Activated naive CD8-positive, alpha-beta T cell treated with anti-CD3 and anti-CD28 coated beads, Interleukin-2, amount 10 ng/mL, durations not matched to agents 7 days and 5 days (primary cell): Measurements from ENCODE around the gene PPM1B. TPM values are rescaled to one million over a fixed set of nuclear protein-coding genes. Genes with fewer than 3 reads are reported as not detected.

ENCODE experiments used
- ATAC-seq: fragments of 150-1000 bp; cut with Tn5 transposase; one replicate; pipeline ENCODE4 v1.10.0; 2021; ENCODE audit warnings: low read depth, moderate library complexity
- POLR2A ChIA-PET: fragments of 350-600 bp; sonication (Branson Sonifier 250); formaldehyde crosslinking; loops from one replicate; lab custom pipeline; 2021; ENCODE audit warnings: antibody characterized with exemption; lab: Charles Lee
- DNase-seq: peaks from one replicate; pipeline ENCODE4 v3.0.0; 2021
- H3K27ac Mint-ChIP-seq: one replicate; pipeline ENCODE4 v1.8.0; 2022; ENCODE audit warnings: mild to moderate bottlenecking, mixed read lengths
- H3K27me3 Mint-ChIP-seq: one replicate; pipeline ENCODE4 v1.8.0; 2022; ENCODE audit warnings: mild to moderate bottlenecking, moderate library complexity, mixed read lengths
- H3K36me3 Mint-ChIP-seq: one replicate; pipeline ENCODE4 v1.8.0; 2021; ENCODE audit warnings: mild to moderate bottlenecking, mixed read lengths
- H3K4me1 Mint-ChIP-seq: one replicate; pipeline ENCODE4 v1.8.0; 2021; ENCODE audit warnings: mixed read lengths
- H3K4me3 Mint-ChIP-seq: one replicate; pipeline ENCODE4 v1.8.0; 2022; ENCODE audit warnings: mild to moderate bottlenecking, moderate library complexity, mixed read lengths
- H3K9me3 Mint-ChIP-seq: one replicate; pipeline ENCODE4 v1.8.0; 2021; ENCODE audit warnings: mixed read lengths
- total RNA-seq, 2 experiments: library from RNA; stranded (reverse); gene quantifications; one replicate each; pipeline ENCODE4 v1.2.3, GENCODE V29; 2021

PPM1B gene
- total RNA-seq, 2 experiments from 2014 or later: 59.3 to 60.4 TPM

GRCh38 chr2:44137872-44138551, 30.7 kb upstream of the PPM1B start:
- ATAC-seq (no peak), DNase-seq (no peak)
- POLR2A ChIA-PET: no interaction called here
- peaks cover 3% of the 10 kb centered on the region for H3K4me1 Mint-ChIP-seq
- H3K9me3 Mint-ChIP-seq: peaks cover 1% of the 10 kb centered on the region
- H3K27ac Mint-ChIP-seq: no peak overlapping the region
- no peak overlapping the region for H3K4me3 Mint-ChIP-seq
- peaks cover 17% of the 10 kb centered on the region for H3K27me3 Mint-ChIP-seq
- H3K36me3 Mint-ChIP-seq: peaks cover 3% of the 10 kb centered on the region

GRCh38 chr2:44139741-44140140, 28.9 kb upstream of the PPM1B start:
- ATAC-seq (no peak), DNase-seq (no peak)
- Mint-ChIP-seq H3K4me1 (peaks cover 3% of the 10 kb centered on the region), H3K4me3 (no peak overlapping the region), H3K36me3 (no peaks in the 10 kb centered on the region), H3K27ac (no peak overlapping the region), H3K27me3 (peaks cover 17% of the 10 kb centered on the region), H3K9me3 (no peaks in the 10 kb centered on the region)
- POLR2A ChIA-PET: no interaction called here

- peaks cover 14% of the 10 kb centered on the region for H3K27me3 Mint-ChIP-seq
- peaks cover 2% of the 10 kb centered on the region for H3K9me3 Mint-ChIP-seq
- POLR2A ChIA-PET: no interaction called here
- peaks cover 3% of the 10 kb centered on the region for H3K4me1 Mint-ChIP-seq
- no peak overlapping the region for H3K4me3 Mint-ChIP-seq
- H3K36me3 Mint-ChIP-seq: peaks cover 2% of the 10 kb centered on the region
- no peak overlapping the region for H3K27ac Mint-ChIP-seq
- no peak for DNase-seq
- ATAC-seq: no peak
Measured at GRCh38 chr2:44142306-44142705, 26.4 kb upstream of the PPM1B start.

GRCh38 chr2:44143701-44144100, 25.0 kb upstream of the PPM1B start:
- ATAC-seq: no peak
- Mint-ChIP-seq H3K27ac (no peak overlapping the region), H3K4me1 (peaks cover 3% of the 10 kb centered on the region), H3K9me3 (peaks cover 2% of the 10 kb centered on the region), H3K36me3 (peaks cover 2% of the 10 kb centered on the region), H3K4me3 (no peak overlapping the region), H3K27me3 (peaks cover 7% of the 10 kb centered on the region)
- DNase-seq: no peak
- POLR2A ChIA-PET: no interaction called here

GRCh38 chr2:44148999-44149398, 19.7 kb upstream of the PPM1B start:
- ATAC-seq: no peak
- POLR2A ChIA-PET: no interaction called here
- Mint-ChIP-seq H3K4me3 (no peak overlapping the region), H3K9me3 (peaks cover 2% of the 10 kb centered on the region), H3K4me1 (no peaks in the 10 kb centered on the region), H3K27ac (no peak overlapping the region), H3K36me3 (peaks cover 2% of the 10 kb centered on the region), H3K27me3 (peaks cover 4% of the 10 kb centered on the region)
- no peak for DNase-seq

GRCh38 chr2:44150473-44150872, 18.2 kb upstream of the PPM1B start:
- Mint-ChIP-seq H3K27me3 (peaks cover 3% of the 10 kb centered on the region), H3K27ac (no peak overlapping the region), H3K36me3 (peaks cover 2% of the 10 kb centered on the region), H3K4me3 (no peak overlapping the region), H3K4me1 (no peaks in the 10 kb centered on the region), H3K9me3 (peaks cover 2% of the 10 kb centered on the region)
- DNase-seq (no peak), ATAC-seq (no peak)
- POLR2A ChIA-PET: interaction anchor here (0.8 kb wide), 1 partner anchor 18 kb away, joined by 3 read pairs; the partner anchor contains the start of gene PPM1B

- peaks cover 3% of the 10 kb centered on the region for H3K27me3 Mint-ChIP-seq
- no peak overlapping the region for H3K27ac Mint-ChIP-seq
- no peak for DNase-seq
- no peaks in the 10 kb centered on the region for H3K36me3 Mint-ChIP-seq
- H3K4me1 Mint-ChIP-seq: no peaks in the 10 kb centered on the region
- H3K9me3 Mint-ChIP-seq: no peaks in the 10 kb centered on the region
- ATAC-seq: no peak
- H3K4me3 Mint-ChIP-seq: no peak overlapping the region
- POLR2A ChIA-PET: no interaction called here
Measured at GRCh38 chr2:44152865-44153669, 15.6 kb upstream of the PPM1B start.

- Mint-ChIP-seq H3K27me3 (no peaks in the 10 kb centered on the region), H3K4me1 (no peaks in the 10 kb centered on the region), H3K36me3 (no peaks in the 10 kb centered on the region), H3K9me3 (no peaks in the 10 kb centered on the region), H3K27ac (no peak overlapping the region), H3K4me3 (no peak overlapping the region)
- ATAC-seq (no peak), DNase-seq (no peak)
- POLR2A ChIA-PET: no interaction called here
Measured at GRCh38 chr2:44155666-44156446, 12.8 kb upstream of the PPM1B start.

- no peak for ATAC-seq
- Mint-ChIP-seq H3K4me1 (peaks cover 8% of the 10 kb centered on the region), H3K27me3 (peaks cover 3% of the 10 kb centered on the region), H3K27ac (no peak overlapping the region), H3K36me3 (peaks cover 4% of the 10 kb centered on the region), H3K4me3 (no peak overlapping the region), H3K9me3 (peaks cover 3% of the 10 kb centered on the region)
- POLR2A ChIA-PET: no interaction called here
- DNase-seq: no peak
Measured at GRCh38 chr2:44163777-44164176, 4.9 kb upstream of the PPM1B start.

GRCh38 chr2:44164617-44165016, 4.1 kb upstream of the PPM1B start:
- no peak overlapping the region for H3K4me3 Mint-ChIP-seq
- POLR2A ChIA-PET: no interaction called here
- no peak overlapping the region for H3K27ac Mint-ChIP-seq
- H3K36me3 Mint-ChIP-seq: peaks cover 4% of the 10 kb centered on the region
- DNase-seq (no peak), ATAC-seq (no peak)
- peaks cover 3% of the 10 kb centered on the region for H3K27me3 Mint-ChIP-seq
- peaks cover 3% of the 10 kb centered on the region for H3K9me3 Mint-ChIP-seq
- peaks cover 8% of the 10 kb centered on the region for H3K4me1 Mint-ChIP-seq

- Mint-ChIP-seq H3K9me3 (peaks cover 3% of the 10 kb centered on the region), H3K4me3 (no peak overlapping the region), H3K27ac (no peak overlapping the region), H3K27me3 (peaks cover 3% of the 10 kb centered on the region), H3K4me1 (peaks cover 15% of the 10 kb centered on the region), H3K36me3 (peaks cover 8% of the 10 kb centered on the region)
- POLR2A ChIA-PET: no interaction called here
- ATAC-seq (no peak), DNase-seq (no peak)
Measured at GRCh38 chr2:44166096-44166495, 2.6 kb upstream of the PPM1B start.

GRCh38 chr2:44167311-44167907, 1.3 kb upstream of the PPM1B start:
- POLR2A ChIA-PET: interaction anchor here (0.5 to 3.5 kb wide), 7 partner anchors 8 to 194 kb away, joined by 3 to 31 read pairs (median 5); partner anchors contain the start of genes CAMKMT and PREPL
- ATAC-seq (no peak), DNase-seq (no peak)
- Mint-ChIP-seq H3K9me3 (peaks cover 3% of the 10 kb centered on the region), H3K27ac (peak overlapping the region; percentile 98), H3K4me1 (peaks cover 18% of the 10 kb centered on the region), H3K36me3 (peaks cover 10% of the 10 kb centered on the region), H3K4me3 (peak overlapping the region; percentile 98), H3K27me3 (no peaks in the 10 kb centered on the region)
